ENCODE data around the gene OR5K3. TPM values are rescaled to one million over a fixed set of nuclear protein-coding genes. Genes with fewer than 3 reads are reported as not detected.
"Not testable (repeated sequence)": the region's sequence is repeated elsewhere in the genome, so short reads cannot be mapped to it uniquely, and the experiment has no call there.

Gene OR5K3
- total RNA-seq (ENCODE audit: insufficient read depth, low replicate concordance): 5.5 TPM

GRCh38 chr3:98390366-98390765, at the start of gene OR5K3:
TSS of gene OR5K3 (plus strand) at chr3:98390666. CDS start at chr3:98390666, 0 bp downstream.
- no peak for DNase-seq (ENCODE audit: low spot score)

GRCh38 chr3:98341758-98342157, 48.7 kb upstream of the OR5K3 start:
- DNase-seq (ENCODE audit: low spot score): no peak

- peak; percentile 3 for DNase-seq (ENCODE audit: low spot score)
These were observed 46.6 kb upstream of the OR5K3 start for GRCh38 chr3:98343647-98344507.

- no peak for DNase-seq (ENCODE audit: low spot score)
These were observed 40.4 kb upstream of the OR5K3 start for GRCh38 chr3:98350082-98350481.

- DNase-seq (ENCODE audit: low spot score): no peak
These were observed 36.9 kb upstream of the OR5K3 start, which contains the start of gene OR5K4 for GRCh38 chr3:98353554-98353953. TSS of gene OR5K4 (plus strand) at chr3:98353854. CDS start at chr3:98353854, 0 bp downstream.

GRCh38 chr3:98359250-98359649, 31.2 kb upstream of the OR5K3 start:
- DNase-seq (ENCODE audit: low spot score): no peak

GRCh38 chr3:98359993-98360675, 30.3 kb upstream of the OR5K3 start:
- DNase-seq (ENCODE audit: low spot score): no peak

GRCh38 chr3:98360681-98361080, 29.8 kb upstream of the OR5K3 start:
- DNase-seq (ENCODE audit: low spot score): no peak

- DNase-seq (ENCODE audit: low spot score): no peak
These were observed 29.2 kb upstream of the OR5K3 start for GRCh38 chr3:98361289-98361688.

- DNase-seq (ENCODE audit: low spot score): no peak
These were observed 22.8 kb upstream of the OR5K3 start for GRCh38 chr3:98367464-98368246.

GRCh38 chr3:98371186-98371585, 19.3 kb upstream of the OR5K3 start:
- DNase-seq (ENCODE audit: low spot score): no peak

GRCh38 chr3:98371853-98372252, 18.6 kb upstream of the OR5K3 start:
- DNase-seq (ENCODE audit: low spot score): no peak

GRCh38 chr3:98372445-98372844, 18.0 kb upstream of the OR5K3 start:
- no peak for DNase-seq (ENCODE audit: low spot score)

GRCh38 chr3:98376631-98377030, 13.8 kb upstream of the OR5K3 start:
- DNase-seq (ENCODE audit: low spot score): no peak

GRCh38 chr3:98388147-98388546, 2.3 kb upstream of the OR5K3 start:
- DNase-seq (ENCODE audit: low spot score): no peak

GRCh38 chr3:98395101-98395500, 4.6 kb downstream of the OR5K3 start:
- no peak for DNase-seq (ENCODE audit: low spot score)

GRCh38 chr3:98396482-98396881, 6.0 kb downstream of the OR5K3 start:
- DNase-seq (ENCODE audit: low spot score): not testable (repeated sequence)

GRCh38 chr3:98398513-98398912, 8.0 kb downstream of the OR5K3 start:
- DNase-seq (ENCODE audit: low spot score): no peak

GRCh38 chr3:98402507-98402906, 12.0 kb downstream of the OR5K3 start:
- no peak for DNase-seq (ENCODE audit: low spot score)

- no peak for DNase-seq (ENCODE audit: low spot score)
These were observed 13.5 kb downstream of the OR5K3 start for GRCh38 chr3:98404010-98404409.

- DNase-seq (ENCODE audit: low spot score): no peak
These were observed 15.6 kb downstream of the OR5K3 start for GRCh38 chr3:98406034-98406433.

- no peak for DNase-seq (ENCODE audit: low spot score)
These were observed 42.1 kb downstream of the OR5K3 start for GRCh38 chr3:98432575-98432974.

Measured in umbilical cord (tissue), 2 donors.